ENCODE results near the gene DOK1. TPM values are rescaled to one million over a fixed set of nuclear protein-coding genes. Genes with fewer than 3 reads are reported as not detected.
A peak's percentile ranks its signal among the peaks of the same experiment; 100 is the strongest.

Gene DOK1
- total RNA-seq, 4 donors from 2014 or later: 0.29 to 85.0 (median 13.8) TPM

- H3K4me3 ChIP-seq: no peak within 1 kb of the TSS
- intact Hi-C loops (cut with DNase I; ENCODE audit: low total_unique reads): no loop called here
- H3K27me3 ChIP-seq: peaks cover 34 to 49% of the 10 kb centered on the region in 2 donors
- H3K4me1 ChIP-seq: peaks cover 0 to 12% of the 10 kb centered on the region in 2 donors
- no peak for DNase-seq
- TF ChIP-seq POLR2A (IDR thresholded peaks at IDR 0.05): no peak
- no peak for TF ChIP-seq CTCF (IDR thresholded peaks at IDR 0.05)
- no peak within 1 kb of the TSS for H3K27ac ChIP-seq
- no peaks in the 10 kb centered on the region for H3K9me3 ChIP-seq
- no peaks in the 10 kb centered on the region for H3K36me3 ChIP-seq
Measured at GRCh38 chr2:74514368-74515270, 39.9 kb upstream of the DOK1 start, which contains the start of gene TLX2. TLX2 (plus strand) TSS chr2:74514450; CDS start chr2:74514807, 357 bp downstream.

- H3K27me3 ChIP-seq: peaks cover 34 to 49% of the 10 kb centered on the region in 2 donors
- intact Hi-C loops (cut with DNase I; ENCODE audit: low total_unique reads): no loop called here
- H3K36me3 ChIP-seq: no peaks in the 10 kb centered on the region
- TF ChIP-seq CTCF (IDR thresholded peaks at IDR 0.05): no peak
- TF ChIP-seq POLR2A (IDR thresholded peaks at IDR 0.05): no peak
- no peaks in the 10 kb centered on the region for H3K9me3 ChIP-seq
- peaks cover 0 to 12% of the 10 kb centered on the region in 2 donors for H3K4me1 ChIP-seq
- no peak overlapping the region for H3K27ac ChIP-seq
- H3K4me3 ChIP-seq: no peak overlapping the region
- no peak for DNase-seq
Measured at GRCh38 chr2:74515271-74515980, 39.1 kb upstream of the DOK1 start.

DNA sequence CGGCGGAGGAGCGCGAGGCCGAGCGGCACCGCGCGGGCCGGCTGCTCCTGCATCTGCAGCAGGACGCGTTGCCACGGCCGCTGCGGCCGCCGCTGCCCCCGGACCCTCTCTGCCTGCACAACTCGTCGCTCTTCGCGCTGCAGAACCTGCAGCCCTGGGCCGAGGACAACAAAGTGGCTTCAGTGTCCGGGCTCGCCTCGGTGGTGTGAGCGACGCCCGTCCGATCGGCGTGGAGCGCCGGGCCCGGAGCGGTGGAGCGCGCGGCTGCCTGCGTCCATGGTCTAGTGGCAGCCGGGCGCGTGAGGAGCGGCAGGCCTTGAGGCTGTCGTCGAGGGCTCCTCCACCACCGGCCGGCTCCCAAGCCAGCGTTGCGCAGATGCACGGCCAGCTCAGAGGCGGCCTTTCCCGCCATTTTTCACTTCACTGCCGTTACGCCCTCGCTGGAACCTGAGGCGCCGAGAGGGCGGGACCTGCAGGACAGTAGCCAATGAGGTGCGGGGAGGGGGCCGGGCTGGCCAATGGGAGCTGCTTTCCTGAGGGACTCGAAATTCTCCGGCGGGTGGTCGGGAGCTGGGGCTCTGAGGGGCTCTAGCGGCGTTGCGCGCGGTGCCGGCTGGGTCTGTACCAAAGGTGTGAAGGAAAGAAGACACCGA is 38.4 kb upstream of the DOK1 start:
- no peaks in the 10 kb centered on the region for H3K9me3 ChIP-seq
- intact Hi-C loops (cut with DNase I; ENCODE audit: low total_unique reads): no loop called here
- TF ChIP-seq CTCF (IDR thresholded peaks at IDR 0.05) (no peak), POLR2A (IDR thresholded peaks at IDR 0.05) (no peak)
- peaks cover 34 to 49% of the 10 kb centered on the region in 2 donors for H3K27me3 ChIP-seq
- H3K4me3 ChIP-seq: peak overlapping the region in 1 of 2 donors; percentile 7
- no peaks in the 10 kb centered on the region for H3K36me3 ChIP-seq
- no peak for DNase-seq
- H3K27ac ChIP-seq: no peak overlapping the region
- peaks cover 0 to 12% of the 10 kb centered on the region in 2 donors for H3K4me1 ChIP-seq

DNA sequence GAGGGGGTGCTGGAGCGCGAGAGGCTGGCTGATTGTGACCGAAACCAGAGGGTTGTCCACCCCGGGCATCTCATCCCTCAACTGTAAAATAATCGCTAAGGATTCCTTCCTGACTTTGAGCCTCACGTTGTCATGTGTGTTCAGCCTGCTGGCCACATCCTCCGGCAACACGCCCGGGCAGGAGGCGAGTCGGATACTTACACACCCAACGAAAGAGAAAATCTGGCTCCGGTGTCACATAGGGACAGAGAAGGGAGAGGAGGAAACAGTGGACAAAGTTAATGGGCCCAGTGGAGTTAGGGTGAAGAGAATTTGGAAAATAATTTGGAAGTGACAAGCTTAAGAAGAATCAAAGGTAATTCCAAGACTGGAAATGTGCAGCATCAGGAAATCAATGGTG is 37.9 kb upstream of the DOK1 start:
- peaks cover 0 to 12% of the 10 kb centered on the region in 2 donors for H3K4me1 ChIP-seq
- TF ChIP-seq POLR2A (IDR thresholded peaks at IDR 0.05) (no peak), CTCF (IDR thresholded peaks at IDR 0.05) (no peak)
- no peak overlapping the region for H3K27ac ChIP-seq
- intact Hi-C loops (cut with DNase I; ENCODE audit: low total_unique reads): no loop called here
- no peaks in the 10 kb centered on the region for H3K36me3 ChIP-seq
- no peak overlapping the region for H3K4me3 ChIP-seq
- peaks cover 34 to 49% of the 10 kb centered on the region in 2 donors for H3K27me3 ChIP-seq
- DNase-seq: no peak
- no peaks in the 10 kb centered on the region for H3K9me3 ChIP-seq

All from uterus (tissue), 4 donors.